GM12878 (cell line): ENCODE data around the gene FEN1. TPM values are rescaled to one million over a fixed set of nuclear protein-coding genes. Genes with fewer than 3 reads are reported as not detected.
A peak's percentile ranks its signal among the peaks of the same experiment; 100 is the strongest.

Experiments
- ATAC-seq: fragments of 200-7000 bp; cut with Tn5 transposase; 3 replicates; pipeline ENCODE4 v1.9.1; 2020; ENCODE audit warnings: mild to moderate bottlenecking, moderate library complexity
- BruUV-seq: library from RNA; stranded (reverse); fragments of 400-500 nt; replicated peaks from 2 replicates; lab custom pipeline; 2021; lab: Mats Ljungman, UMichigan
- CTCF ChIA-PET: fragments of 300-600 bp; sonication (Branson Sonifier 250); formaldehyde crosslinking; extraction: SDS; loops from one replicate; lab custom pipeline; 2021; ENCODE audit warnings: inconsistent platforms; lab: Yijun Ruan, JAX
- POLR2A ChIA-PET: fragments of 350-600 bp; formaldehyde crosslinking; extraction: SDS; loops from one replicate; lab custom pipeline; 2021; ENCODE audit warnings: inconsistent platforms; lab: Charles Lee
- RAD21 ChIA-PET: fragments of 300-600 bp; sonication (Branson Sonifier 250); formaldehyde crosslinking; loops from one replicate; lab custom pipeline; 2023; ENCODE audit warnings: antibody characterized with exemption; ENCODE audit not compliant: unreplicated experiment; lab: Charles Lee
- SMC1A ChIA-PET: fragments of 300-600 bp; sonication (Branson Sonifier 250); formaldehyde crosslinking; loops from one replicate; lab custom pipeline; 2023; ENCODE audit not compliant: unreplicated experiment, uncharacterized antibody; lab: Charles Lee
- DNase-seq: peaks from one replicate; pipeline ENCODE4 v3.0.0-alpha.2; 2011; ENCODE audit warnings: low read depth, low spot score
- FAIRE-seq: peaks from 3 replicates; lab custom pipeline; 2011; peaks lifted over from hg19 to GRCh38; lab: Jason Lieb, UNC
- H2AFZ ChIP-seq: 2 replicates; pipeline ENCODE4 v1.6.0; 2011; ENCODE audit warnings: low read depth, low read length, control low read depth; ENCODE audit not compliant: control insufficient read depth
- H3K27ac ChIP-seq: 2 replicates; pipeline ENCODE4 v1.5.1; 2011; ENCODE audit warnings: control low read depth; ENCODE audit not compliant: control insufficient read depth, insufficient read depth
- H3K27me3 ChIP-seq, 2 experiments: replicated peaks in 1 of 2; 2 replicates each; pipeline versions ENCODE4 v1.6.0 to v1.6.1; 2011; ENCODE audit warnings: low read length in 1 of 2; ENCODE audit not compliant: control insufficient read depth in 2 of 2, insufficient read depth in 2 of 2
- H3K36me3 ChIP-seq, 2 experiments: 2 replicates each; pipeline ENCODE4 v1.5.1; 2011; ENCODE audit warnings: low read length in 1 of 2; ENCODE audit not compliant: control insufficient read depth in 2 of 2, insufficient read depth in 2 of 2
- H3K4me1 ChIP-seq: 2 replicates; pipeline ENCODE4 v1.6.1; 2011; ENCODE audit warnings: mild to moderate bottlenecking, low read length, moderate library complexity, mixed read lengths; ENCODE audit not compliant: control insufficient read depth, insufficient read depth
- H3K4me2 ChIP-seq: 2 replicates; pipeline ENCODE4 v1.6.0; 2011; ENCODE audit warnings: control low read depth; ENCODE audit not compliant: control insufficient read depth, insufficient read depth
- H3K4me3 ChIP-seq: fragments of 200-600 bp; sonication (generic); 2 replicates; pipeline ENCODE4 v1.5.1; 2016
- H3K79me2 ChIP-seq: 2 replicates; pipeline ENCODE4 v1.6.0; 2011; ENCODE audit warnings: low read length; ENCODE audit not compliant: control insufficient read depth, insufficient read depth
- H3K9ac ChIP-seq: 2 replicates; pipeline ENCODE4 v1.8.0; 2011; ENCODE audit warnings: low read length, control low read depth, mixed read lengths; ENCODE audit not compliant: control insufficient read depth, insufficient read depth
- H3K9me3 ChIP-seq: replicated peaks from 3 replicates; pipeline ENCODE4 v1.5.1; 2011; ENCODE audit warnings: mild to moderate bottlenecking, low read length; ENCODE audit not compliant: control insufficient read depth, insufficient read depth
- H4K20me1 ChIP-seq: 2 replicates; pipeline ENCODE4 v1.6.0; 2011; ENCODE audit not compliant: control insufficient read depth, insufficient read depth
- BACH1 ChIP-seq: fragments of 450-650 bp; IDR thresholded peaks from 2 replicates; pipeline ENCODE4 v1.6.1; 2017; ENCODE audit warnings: mild to moderate bottlenecking, borderline replicate concordance
- CHD4 ChIP-seq: fragments of 200-600 bp; sonication (generic); IDR thresholded peaks from 2 replicates; pipeline ENCODE4 v1.6.1; 2016; ENCODE audit warnings: mild to moderate bottlenecking
- JUNB ChIP-seq: IDR thresholded peaks from 2 replicates; pipeline ENCODE4 v1.6.1; 2016; ENCODE audit warnings: antibody characterized with exemption, mild to moderate bottlenecking
- MLLT1 ChIP-seq: fragments of 450-650 bp; IDR thresholded peaks from 2 replicates; pipeline ENCODE4 v1.6.1; 2016; ENCODE audit warnings: mild to moderate bottlenecking
- MTA2 ChIP-seq: fragments of 450-650 bp; IDR thresholded peaks from 2 replicates; pipeline ENCODE4 v1.6.1; 2016; ENCODE audit warnings: low read depth, mild to moderate bottlenecking, moderate library complexity
- NFYA ChIP-seq: IDR thresholded peaks from 2 replicates; pipeline ENCODE4 v1.6.1; 2011; ENCODE audit warnings: low read depth, mild to moderate bottlenecking, low read length, improper control_type of control experiment, borderline replicate concordance
- SMAD1 ChIP-seq: fragments of 450-650 bp; IDR thresholded peaks from 2 replicates; pipeline ENCODE4 v1.6.1; 2018; ENCODE audit warnings: mild to moderate bottlenecking, low read depth; ENCODE audit not compliant: partially characterized antibody
- SMARCA5 ChIP-seq: fragments of 450-650 bp; IDR thresholded peaks from 2 replicates; pipeline ENCODE4 v1.6.1; 2017; ENCODE audit warnings: mild to moderate bottlenecking
- ZNF207 ChIP-seq: fragments of 450-650 bp; IDR thresholded peaks from 2 replicates; pipeline ENCODE4 v1.6.1; 2014; ENCODE audit warnings: antibody characterized with exemption, mild to moderate bottlenecking, borderline replicate concordance
- WGBS: methylation state at CpG from one replicate; pipeline ENCODE4 v1.1.6; 2016; ENCODE audit warnings: low lambda C conversion rate; ENCODE audit not compliant: insufficient replicate concordance, insufficient coverage; ENCODE audit errors: missing lambda C conversion rate; 5-methylcytosine and 5-hydroxymethylcytosine counted together
- in situ Hi-C: fragments of 300-500 bp; cut with MboI; formaldehyde crosslinking; loops from 9 replicates; pipeline ENCODE4 v1.14.3; 2018; ENCODE audit warnings: mixed read lengths
- intact Hi-C: fragments of 100-400 bp; cut with micrococcal nuclease; formaldehyde crosslinking; loops from one replicate; pipeline ENCODE4 v1.14.2; 2022; ENCODE audit not compliant: unreplicated experiment
- polyA plus RNA-seq, 11 experiments: library from polyadenylated mRNA; depleted of rRNA in 4 of 11; unstranded in 6 of 11; stranded (reverse) in 5 of 11; fragments of >200 nt; fragmentation: Nextera tagmentation in 4 of 11; fragmentation: Illumina TruSeq in 1 of 11; extraction: Ambion mirVana in 4 of 11; extraction: Trizol in 1 of 11; gene quantifications; 1 replicate in 1 of 11; 2 replicates in 10 of 11; pipeline versions ENCODE4 v1.2.1 to v1.2.3, GENCODE V29; 2011 to 2016; ENCODE audit warnings: inconsistent platforms in 2 of 11, missing spikeins in 2 of 11, low read depth in 1 of 11
- total RNA-seq, 4 experiments: library from RNA; depleted of rRNA in 3 of 4; stranded (reverse); fragments of >200 nt in 3 of 4; fragmentation: Illumina TruSeq in 1 of 4; extraction: Trizol in 1 of 4; gene quantifications; 2 replicates each; pipeline versions ENCODE4 v1.2.1 to v1.2.3, GENCODE V29; 2013 to 2021

Gene FEN1
- total and polyA plus RNA-seq, 10 of the 15 experiments (the other 5 are each of a cell fraction or from before 2014, with no cell fraction given): 54.8 to 282 (median 125) TPM

- TF ChIP-seq MTA2 (peak; percentile 32; the same call in 1 of the 2 replicates), JUNB (no peak)
These were observed 37.9 kb upstream of the FEN1 start (continued) for GRCh38 chr11:61754534-61755482.

GRCh38 chr11:61756147-61756451 is 36.6 kb upstream of the FEN1 start:
- RAD21 ChIA-PET: interaction anchor here (0.9 to 2.0 kb wide), 3 partner anchors 59 to 142 kb away, joined by 3 to 7 read pairs (median 3); partner anchors contain the start of gene FADS2

More at GRCh38 chr11:61756147-61756451, 36.6 kb upstream of the FEN1 start:
- no peak; the same call in 2 of the 3 replicates for ATAC-seq
- Histone ChIP-seq H3K27me3 (no peaks in the 10 kb centered on the region; a peak in 1 of 4 replicates), H2AFZ (no peak overlapping the region), H3K27ac (no peak overlapping the region), H3K4me1 (peaks cover 8% of the 10 kb centered on the region), H3K4me3 (no peak overlapping the region), H3K4me2 (no peak overlapping the region), H3K9ac (no peak overlapping the region), H3K36me3 (no peaks in the 10 kb centered on the region), H3K79me2 (no peaks in the 10 kb centered on the region), H4K20me1 (no peaks in the 10 kb centered on the region), H3K9me3 (no peaks in the 10 kb centered on the region)
- in situ Hi-C loops: no loop called here
- no peak for DNase-seq
- TF ChIP-seq MLLT1: peak; percentile 89; the same call in 1 of the 2 replicates
- TF ChIP-seq CHD4: no peak
- peak; percentile 38 for TF ChIP-seq SMAD1
- TF ChIP-seq ZNF207: 0 out of 2 replicates have a peak, but pooled peaks have one; percentile 9
- no peak for TF ChIP-seq NFYA
- TF ChIP-seq SMARCA5: peak; percentile 75
- TF ChIP-seq BACH1: 0 out of 2 replicates have a peak, but pooled peaks have one; percentile 8
- SMC1A ChIA-PET: interaction anchor here (0.6 to 3.6 kb wide), 5 partner anchors 32 to 79 kb away, joined by 3 to 15 read pairs (median 3); partner anchors contain the start of gene FEN1
- BruUV-seq: no TSS peak
- FAIRE-seq: no peak
- intact Hi-C loops: no loop called here
- POLR2A ChIA-PET: interaction anchor here (0.6 to 8.0 kb wide), 7 partner anchors 29 to 382 kb away, joined by 4 to 60 read pairs (median 6); partner anchors contain the start of genes FADS2, FEN1, FTH1 and TMEM258
- CTCF ChIA-PET: interaction anchor here (0.8 to 4.8 kb wide), 5 partner anchors 8 to 60 kb away, joined by 3 to 35 read pairs (median 4); partner anchors contain the start of genes FEN1 and TMEM258
- 31% methylated on average over 4 of the region's 4 CpGs for WGBS
